H9 (cell line): ENCODE results near the gene RBM4B. TPM values are rescaled to one million over a fixed set of nuclear protein-coding genes. Genes with fewer than 3 reads are reported as not detected.

Source experiments
- DNase-seq: peaks from one replicate; pipeline ENCODE4 v3.0.0-alpha.2; 2017
- H2AFZ ChIP-seq: one replicate; pipeline ENCODE4 v1.6.1; 2013; ENCODE audit warnings: mild to moderate bottlenecking, low read length, control low read depth, moderate library complexity
- H2AK5ac ChIP-seq: 2 replicates; pipeline ENCODE4 v1.6.1; 2013; ENCODE audit warnings: low read length, control low read depth, mixed read lengths; ENCODE audit not compliant: insufficient read length
- H2BK120ac ChIP-seq: one replicate; pipeline ENCODE4 v1.6.1; 2013; ENCODE audit warnings: low read depth, mild to moderate bottlenecking, low read length, control low read depth, inconsistent platforms; ENCODE audit not compliant: poor library complexity, severe bottlenecking
- H2BK12ac ChIP-seq: 2 replicates; pipeline ENCODE4 v1.6.1; 2013; ENCODE audit warnings: low read length, control low read depth, mixed read lengths, low read depth; ENCODE audit not compliant: insufficient read length
- H2BK15ac ChIP-seq: 2 replicates; pipeline ENCODE4 v1.6.1; 2013; ENCODE audit warnings: low read depth, low read length, control low read depth
- H2BK20ac ChIP-seq: one replicate; pipeline ENCODE4 v1.6.1; 2013; ENCODE audit warnings: low read depth, mild to moderate bottlenecking, low read length, control low read depth, inconsistent platforms; ENCODE audit not compliant: poor library complexity, severe bottlenecking
- H2BK5ac ChIP-seq: 2 replicates; pipeline ENCODE4 v1.6.1; 2013; ENCODE audit warnings: low read length, control low read depth, mixed read lengths; ENCODE audit not compliant: insufficient read length
- H3K14ac ChIP-seq: 2 replicates; pipeline ENCODE4 v1.6.1; 2013; ENCODE audit warnings: low read length, control low read depth; ENCODE audit not compliant: insufficient read depth
- H3K18ac ChIP-seq: 2 replicates; pipeline ENCODE4 v1.6.1; 2013; ENCODE audit warnings: low read depth, mild to moderate bottlenecking, mixed read lengths, low read length, control low read depth; ENCODE audit not compliant: insufficient read length
- H3K23ac ChIP-seq: 2 replicates; pipeline ENCODE4 v1.6.1; 2013; ENCODE audit warnings: low read length, control low read depth, mixed read lengths, low read depth; ENCODE audit not compliant: insufficient read length
- H3K23me2 ChIP-seq: 2 replicates; pipeline ENCODE4 v1.6.1; 2013; ENCODE audit warnings: low read depth, mild to moderate bottlenecking, mixed read lengths, low read length, control low read depth; ENCODE audit not compliant: insufficient read length, poor library complexity, severe bottlenecking
- H3K27ac ChIP-seq: 2 replicates; pipeline ENCODE4 v1.5.1; 2013; ENCODE audit warnings: low read length, control low read depth, mixed read lengths, low read depth; ENCODE audit not compliant: insufficient read length
- H3K27me3 ChIP-seq: 2 replicates; pipeline ENCODE4 v1.6.1; 2013; ENCODE audit warnings: low read length, control low read depth, inconsistent platforms; ENCODE audit not compliant: insufficient read depth
- H3K4ac ChIP-seq: 2 replicates; pipeline ENCODE4 v1.6.1; 2013; ENCODE audit warnings: low read depth, mild to moderate bottlenecking, control low read depth, inconsistent platforms, low read length, moderate library complexity
- H3K4me1 ChIP-seq: 2 replicates; pipeline ENCODE4 v1.6.1; 2013; ENCODE audit warnings: low read length, control low read depth, inconsistent platforms; ENCODE audit not compliant: insufficient read depth
- H3K4me2 ChIP-seq: 2 replicates; pipeline ENCODE4 v1.6.1; 2013; ENCODE audit warnings: low read length, control low read depth, mixed read lengths; ENCODE audit not compliant: insufficient read length, insufficient read depth
- H3K56ac ChIP-seq: 2 replicates; pipeline ENCODE4 v1.6.1; 2013; ENCODE audit warnings: low read depth, mild to moderate bottlenecking, mixed read lengths, low read length, control low read depth; ENCODE audit not compliant: insufficient read length
- H3K79me1 ChIP-seq: 2 replicates; pipeline ENCODE4 v1.6.1; 2013; ENCODE audit warnings: low read depth, mild to moderate bottlenecking, moderate library complexity, low read length, control low read depth, inconsistent platforms; ENCODE audit not compliant: insufficient read depth, poor library complexity, severe bottlenecking
- H3K79me2 ChIP-seq: 2 replicates; pipeline ENCODE4 v1.6.1; 2013; ENCODE audit warnings: low read length, control low read depth, inconsistent platforms; ENCODE audit not compliant: insufficient read depth
- H3K9ac ChIP-seq: 2 replicates; pipeline ENCODE4 v1.6.1; 2013; ENCODE audit warnings: low read length, control low read depth, mixed read lengths; ENCODE audit not compliant: insufficient read length; ENCODE audit errors: extremely low read depth
- H3K9me3 ChIP-seq: one replicate; pipeline ENCODE4 v1.6.1; 2013; ENCODE audit warnings: low read depth, low read length, inconsistent platforms; ENCODE audit not compliant: control insufficient read depth
- H3T11ph ChIP-seq: one replicate; pipeline ENCODE4 v1.6.1; 2013; ENCODE audit warnings: mild to moderate bottlenecking, low read length, control low read depth, inconsistent platforms
- H4K20me1 ChIP-seq: one replicate; pipeline ENCODE4 v1.6.1; 2013; ENCODE audit not compliant: control insufficient read depth, insufficient read length, insufficient read depth
- H4K5ac ChIP-seq: 2 replicates; pipeline ENCODE4 v1.6.1; 2013; ENCODE audit warnings: low read depth, mild to moderate bottlenecking, mixed read lengths, low read length, control low read depth; ENCODE audit not compliant: insufficient read length
- H4K8ac ChIP-seq: replicated peaks from 2 replicates; pipeline ENCODE4 v1.6.1; 2013; ENCODE audit warnings: low read length, control low read depth, mixed read lengths, low read depth; ENCODE audit not compliant: insufficient read length
- H4K91ac ChIP-seq: 2 replicates; pipeline ENCODE4 v1.6.1; 2013; ENCODE audit warnings: low read depth, mild to moderate bottlenecking, moderate library complexity, mixed read lengths, low read length, control low read depth; ENCODE audit not compliant: insufficient read length
- H3K27ac Mint-ChIP-seq, 3 experiments: 2 replicates in 2 of 3; 3 replicates in 1 of 3; pipeline ENCODE4 v1.8.0; 2020 to 2021; ENCODE audit warnings: mixed read lengths in 3 of 3, mild to moderate bottlenecking in 1 of 3, moderate library complexity in 1 of 3
- H3K27me3 Mint-ChIP-seq: 2 replicates; pipeline ENCODE4 v1.8.0; 2021; ENCODE audit warnings: low read depth, mild to moderate bottlenecking, moderate library complexity, mixed read lengths
- H3K36me3 Mint-ChIP-seq, 3 experiments: 2 replicates in 2 of 3; 3 replicates in 1 of 3; pipeline ENCODE4 v1.8.0; 2020 to 2021; ENCODE audit warnings: low read depth in 3 of 3, mixed read lengths in 3 of 3; ENCODE audit not compliant: insufficient read depth in 1 of 3
- H3K4me1 Mint-ChIP-seq, 2 experiments: 2 replicates each; pipeline ENCODE4 v1.8.0; 2020; ENCODE audit warnings: mixed read lengths in 2 of 2
- H3K4me3 Mint-ChIP-seq, 2 experiments: 2 replicates in 1 of 2; 3 replicates in 1 of 2; pipeline ENCODE4 v1.8.0; 2020 to 2021; ENCODE audit warnings: mild to moderate bottlenecking in 2 of 2, mixed read lengths in 2 of 2, moderate library complexity in 1 of 2
- H3K9me3 Mint-ChIP-seq, 2 experiments: 2 replicates in 1 of 2; 3 replicates in 1 of 2; pipeline ENCODE4 v1.8.0; 2020; ENCODE audit warnings: mild to moderate bottlenecking in 2 of 2, mixed read lengths in 2 of 2, moderate library complexity in 1 of 2
- WGBS: extraction: QIAGEN DNeasy Blood & Tissue Kit; methylation state at CpG from one replicate; pipeline ENCODE4 v1.1.7; 2013; ENCODE audit warnings: missing lambda C conversion rate, low lambda C conversion rate, mixed read lengths; ENCODE audit not compliant: insufficient read length; ENCODE audit errors: extremely low coverage; 5-methylcytosine and 5-hydroxymethylcytosine counted together
- total RNA-seq: library from RNA; stranded (reverse); gene quantifications from 2 replicates; pipeline ENCODE4 v1.2.1, GENCODE V29; 2021
- TF ChIP-seq, protein P1 (sequence below): fragments of 200-600 bp; sonication (generic); conservative IDR thresholded peaks from 3 replicates; pipeline ENCODE4 v1.8.0; 2021; ENCODE audit warnings: antibody characterized with exemption, mild to moderate bottlenecking

RBM4B gene
- total RNA-seq, 1 experiment from 2014 or later: 34.0 TPM

DNA sequence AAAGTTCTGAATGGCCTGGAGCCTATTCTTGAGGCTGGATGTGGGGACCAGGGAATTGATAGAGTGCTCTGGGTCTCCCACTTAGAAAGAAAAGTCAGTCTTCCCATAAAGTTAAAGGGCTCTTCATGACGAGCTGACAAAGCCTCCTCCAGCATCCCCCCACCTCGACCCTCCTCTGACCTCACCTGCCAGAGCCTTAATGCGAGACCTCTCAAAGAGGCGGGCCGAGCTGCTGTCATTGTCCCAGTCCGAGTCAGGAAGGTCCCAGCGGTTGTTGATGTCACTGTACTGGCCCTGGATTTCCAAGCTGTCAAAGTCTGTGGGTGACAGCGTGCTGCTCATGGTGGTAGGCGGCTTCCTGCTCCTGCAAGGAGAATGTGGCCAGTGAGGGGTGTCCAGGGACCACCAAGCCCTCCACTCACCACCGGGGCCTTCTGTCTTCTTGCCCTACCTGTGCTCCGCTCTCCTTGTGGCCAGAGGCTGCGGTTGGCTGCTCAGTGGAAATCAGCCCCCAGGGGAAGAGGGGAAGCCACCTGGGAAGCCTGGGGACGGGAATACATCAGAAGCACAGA, 43.3 kb upstream of the RBM4B start:
- Mint-ChIP-seq H3K9me3 (no peaks in the 10 kb centered on the region; a peak in 1 of 5 replicates), H3K4me1 (peaks cover 63 to 74% of the 10 kb centered on the region in 2 experiments), H3K27me3 (no peaks in the 10 kb centered on the region; the same call in none of the 2 replicates), H3K36me3 (peaks cover 9 to 69% (median 65%) of the 10 kb centered on the region in 3 experiments), H3K4me3 (no peak overlapping the region), H3K27ac (peak overlapping the region in 2 of 3 experiments; percentile 16 to 86; a peak in 3 of 7 replicates)
- Histone ChIP-seq H3K4me1 (peaks cover 7% of the 10 kb centered on the region; the same call in 1 of the 2 replicates), H4K8ac (no peak overlapping the region), H3T11ph (no peak overlapping the region), H3K18ac (no peak overlapping the region), H2BK5ac (no peak overlapping the region), H3K79me2 (no peaks in the 10 kb centered on the region), H2AFZ (no peak overlapping the region), H3K9ac (no peak overlapping the region), H2BK20ac (no peak overlapping the region), H4K5ac (no peak overlapping the region), H3K79me1 (no peaks in the 10 kb centered on the region), H2BK120ac (no peak overlapping the region), H3K27me3 (no peaks in the 10 kb centered on the region), H4K91ac (no peak overlapping the region), H3K23me2 (peaks cover 2% of the 10 kb centered on the region), H3K14ac (no peak overlapping the region), H2BK15ac (no peak overlapping the region), H3K4me2 (no peak overlapping the region), H3K4ac (no peak overlapping the region), H3K23ac (no peak overlapping the region), H3K27ac (no peak overlapping the region), H3K9me3 (no peaks in the 10 kb centered on the region), H2BK12ac (no peak overlapping the region), H2AK5ac (no peak overlapping the region), H4K20me1 (no peaks in the 10 kb centered on the region), H3K56ac (no peak overlapping the region)
- TF ChIP-seq, protein P1, sequence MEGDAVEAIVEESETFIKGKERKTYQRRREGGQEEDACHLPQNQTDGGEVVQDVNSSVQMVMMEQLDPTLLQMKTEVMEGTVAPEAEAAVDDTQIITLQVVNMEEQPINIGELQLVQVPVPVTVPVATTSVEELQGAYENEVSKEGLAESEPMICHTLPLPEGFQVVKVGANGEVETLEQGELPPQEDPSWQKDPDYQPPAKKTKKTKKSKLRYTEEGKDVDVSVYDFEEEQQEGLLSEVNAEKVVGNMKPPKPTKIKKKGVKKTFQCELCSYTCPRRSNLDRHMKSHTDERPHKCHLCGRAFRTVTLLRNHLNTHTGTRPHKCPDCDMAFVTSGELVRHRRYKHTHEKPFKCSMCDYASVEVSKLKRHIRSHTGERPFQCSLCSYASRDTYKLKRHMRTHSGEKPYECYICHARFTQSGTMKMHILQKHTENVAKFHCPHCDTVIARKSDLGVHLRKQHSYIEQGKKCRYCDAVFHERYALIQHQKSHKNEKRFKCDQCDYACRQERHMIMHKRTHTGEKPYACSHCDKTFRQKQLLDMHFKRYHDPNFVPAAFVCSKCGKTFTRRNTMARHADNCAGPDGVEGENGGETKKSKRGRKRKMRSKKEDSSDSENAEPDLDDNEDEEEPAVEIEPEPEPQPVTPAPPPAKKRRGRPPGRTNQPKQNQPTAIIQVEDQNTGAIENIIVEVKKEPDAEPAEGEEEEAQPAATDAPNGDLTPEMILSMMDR: no peak
- WGBS: no CpG with 5 or more reads among the region's 13 CpGs
- DNase-seq: no peak
